CD4-positive, alpha-beta T cell treated with Interleukin-12 subunit alpha and Interleukin-12 subunit beta, for 1 hour (primary cell): ENCODE results near the gene ATP6V0D1.
A peak's percentile ranks its signal among the peaks of the same experiment; 100 is the strongest.

ENCODE experiments used
- DNase-seq: peaks from one replicate; pipeline ENCODE4 v3.0.0-alpha.2; 2020

ATP6V0D1 gene

DNA sequence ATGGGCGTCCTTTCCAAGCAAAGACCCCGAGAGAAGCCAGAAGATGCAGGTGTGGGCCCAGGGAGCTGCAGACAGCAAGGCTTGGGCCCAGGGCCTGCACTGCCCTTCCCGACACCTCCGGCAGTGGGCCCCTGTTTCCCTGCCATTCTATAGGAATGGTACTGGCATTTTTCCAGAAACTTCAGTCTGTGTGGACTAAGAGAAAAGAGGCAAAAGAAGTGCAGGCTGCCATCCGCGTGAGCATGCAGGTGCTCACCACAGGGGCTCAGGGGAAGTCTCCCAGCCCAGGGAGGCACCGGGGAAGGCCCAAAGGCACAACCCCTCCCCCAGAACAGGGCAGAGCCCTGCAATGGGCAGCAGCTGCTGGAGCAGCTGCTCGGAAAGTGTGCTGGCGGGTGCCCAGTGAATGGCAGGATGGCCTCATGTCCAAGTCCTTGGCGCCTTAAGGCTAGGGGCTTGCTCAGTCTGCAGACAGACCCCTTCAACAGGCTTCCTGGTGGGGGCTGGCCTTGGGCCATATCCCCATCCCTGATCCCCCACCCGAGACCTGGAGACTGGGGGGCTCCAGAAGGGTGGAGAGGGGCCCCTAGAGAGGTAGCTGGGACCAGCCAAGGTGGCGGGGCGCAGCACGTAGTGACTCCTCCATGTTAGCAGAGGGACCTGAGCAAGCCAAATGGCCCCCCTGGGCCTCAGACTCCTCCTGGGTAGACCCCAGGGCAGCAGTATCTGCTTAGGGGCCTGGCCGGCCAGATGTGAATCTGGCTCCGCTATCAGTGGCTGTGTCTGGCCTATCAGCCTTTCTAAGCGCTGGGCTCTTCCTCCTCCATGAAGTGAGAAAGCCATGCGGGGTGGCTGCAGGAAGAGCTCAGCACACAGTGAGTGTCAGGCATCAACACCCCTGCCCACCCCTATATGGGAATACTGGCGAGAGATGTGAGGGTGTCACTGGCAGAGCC is 80.9 kb downstream of the ATP6V0D1 start:
- DNase-seq = no peak

DNA sequence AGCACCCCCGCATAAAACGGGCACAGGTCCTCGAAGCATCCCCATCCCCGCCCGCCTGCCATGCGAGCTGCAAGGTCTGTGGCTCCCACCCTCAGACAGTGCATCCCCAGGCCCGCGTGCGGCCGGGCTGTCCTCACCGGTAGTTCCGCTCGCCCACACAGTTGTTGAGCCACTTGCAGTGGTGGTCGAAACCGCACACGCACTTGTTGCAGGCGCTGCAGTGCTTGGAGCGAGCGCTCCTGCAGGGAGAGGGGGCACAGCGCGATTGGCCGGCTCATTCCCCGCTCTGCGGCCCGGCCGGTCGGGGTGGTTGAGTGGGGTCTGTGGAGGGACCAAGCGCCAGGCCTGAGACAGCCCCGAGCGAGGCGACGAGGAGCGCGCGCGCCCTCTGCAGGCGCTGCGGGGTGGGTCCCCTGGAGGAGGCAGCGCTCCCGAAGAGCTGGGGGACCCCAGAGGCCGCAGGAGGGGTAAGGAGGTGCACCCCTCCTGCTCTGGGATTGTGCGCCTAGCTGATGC is 81.7 kb downstream of the ATP6V0D1 start:
- DNase-seq = peak; percentile 47

DNA sequence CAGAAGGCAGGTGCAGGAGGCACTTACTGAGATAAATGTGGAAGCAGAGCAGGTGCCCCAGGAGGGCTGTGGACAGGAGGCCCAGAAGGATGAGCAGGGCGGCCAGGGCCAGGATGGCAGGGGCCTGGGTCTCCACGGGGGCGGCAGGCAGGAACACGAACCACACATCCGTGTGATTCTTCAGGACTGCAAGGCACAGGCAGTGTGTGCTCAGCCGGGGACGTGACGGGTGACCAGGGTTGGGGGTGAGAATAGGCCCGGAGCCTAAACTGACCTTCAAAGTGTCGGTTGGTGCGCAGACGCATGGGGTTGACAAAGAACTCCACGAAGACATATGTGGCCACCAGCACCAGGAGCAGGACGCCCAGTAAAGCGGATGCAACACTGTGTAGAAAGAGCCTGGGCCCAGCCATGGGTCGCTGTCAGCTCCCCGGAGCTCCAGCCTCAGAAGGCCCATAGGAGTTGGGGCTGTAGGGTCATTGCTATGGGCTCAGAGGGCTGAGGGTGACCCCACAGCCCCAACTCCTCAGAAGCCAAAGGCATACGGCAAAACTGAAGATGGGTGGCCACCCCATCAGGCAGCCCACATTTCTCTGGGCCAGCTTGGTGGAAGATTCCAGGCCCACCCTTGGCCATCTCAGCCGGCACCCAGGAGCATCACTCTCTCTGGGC is 82.3 kb downstream of the ATP6V0D1 start:
- no peak for DNase-seq

DNA sequence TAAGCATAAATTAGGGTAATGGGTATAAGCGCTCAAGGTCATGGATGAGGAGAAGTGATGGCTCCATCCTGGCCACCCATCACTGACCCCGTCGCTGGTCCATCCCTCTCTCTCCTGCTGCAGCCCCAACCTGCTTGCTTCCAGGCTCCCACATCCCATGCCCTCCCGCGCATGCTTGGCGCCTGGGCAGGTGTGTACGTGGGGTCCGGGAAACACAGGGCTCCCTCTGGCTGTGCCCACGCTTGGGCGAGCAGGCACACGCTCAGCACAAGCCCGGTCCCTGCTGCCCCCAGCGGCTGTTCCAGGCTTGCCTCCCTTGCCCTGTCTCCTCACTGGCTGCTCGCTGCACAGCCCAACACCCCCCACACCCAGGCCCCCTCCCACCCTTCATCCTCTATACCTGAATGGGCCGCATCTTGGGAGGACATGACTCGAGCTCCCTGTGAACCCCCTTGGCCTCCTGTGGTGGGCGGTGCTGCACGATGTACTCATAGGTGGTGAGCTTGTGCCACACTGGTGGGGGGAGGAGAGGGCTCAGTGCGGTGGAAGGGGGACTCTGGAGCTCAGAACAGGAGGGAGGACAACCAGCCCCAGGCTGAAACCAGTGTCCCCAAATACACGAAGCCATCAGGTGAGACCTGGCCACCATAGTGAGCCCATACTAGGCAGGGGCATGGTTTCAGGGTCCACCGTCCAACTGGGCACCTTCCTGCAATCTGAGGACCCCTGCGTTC is 83.0 kb downstream of the ATP6V0D1 start:
- DNase-seq = no peak

DNA sequence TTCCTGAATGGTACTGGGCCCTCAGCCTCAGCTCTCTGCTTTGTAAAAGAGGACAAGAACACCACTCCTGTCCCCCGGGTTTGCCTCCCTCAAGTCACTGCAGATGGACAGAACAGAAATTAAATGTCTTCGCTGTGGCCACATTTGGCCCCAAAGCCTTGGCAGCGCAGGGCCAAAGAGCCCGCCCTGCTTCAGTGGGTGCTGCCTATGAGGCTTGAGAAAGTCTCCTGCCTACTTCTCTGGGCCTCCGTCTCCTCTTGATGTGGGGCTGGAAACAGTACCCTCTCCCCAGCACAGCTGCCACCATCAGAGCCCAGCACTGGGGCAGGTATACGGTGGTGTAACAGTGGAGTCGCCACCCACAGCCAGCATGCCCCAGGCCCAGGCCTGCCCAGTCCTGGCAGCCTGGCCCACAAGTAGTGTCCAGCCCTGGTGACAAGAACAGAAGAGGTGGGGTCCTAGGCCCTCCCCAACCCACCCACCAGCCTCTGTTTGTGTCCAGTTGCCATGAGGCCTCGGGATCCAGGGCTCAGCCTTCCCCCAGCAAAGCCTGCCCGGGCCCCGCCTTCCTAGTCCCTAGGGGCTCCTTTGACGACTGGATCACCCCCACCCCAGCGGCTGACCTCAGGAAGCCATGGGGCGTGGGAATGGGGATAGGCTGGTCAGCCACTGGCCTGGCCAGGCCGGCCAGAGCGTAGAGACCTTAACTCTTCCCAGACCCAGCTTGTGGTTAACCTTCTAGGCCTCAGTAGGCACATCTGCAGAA is 83.7 kb downstream of the ATP6V0D1 start:
- DNase-seq = no peak

DNA sequence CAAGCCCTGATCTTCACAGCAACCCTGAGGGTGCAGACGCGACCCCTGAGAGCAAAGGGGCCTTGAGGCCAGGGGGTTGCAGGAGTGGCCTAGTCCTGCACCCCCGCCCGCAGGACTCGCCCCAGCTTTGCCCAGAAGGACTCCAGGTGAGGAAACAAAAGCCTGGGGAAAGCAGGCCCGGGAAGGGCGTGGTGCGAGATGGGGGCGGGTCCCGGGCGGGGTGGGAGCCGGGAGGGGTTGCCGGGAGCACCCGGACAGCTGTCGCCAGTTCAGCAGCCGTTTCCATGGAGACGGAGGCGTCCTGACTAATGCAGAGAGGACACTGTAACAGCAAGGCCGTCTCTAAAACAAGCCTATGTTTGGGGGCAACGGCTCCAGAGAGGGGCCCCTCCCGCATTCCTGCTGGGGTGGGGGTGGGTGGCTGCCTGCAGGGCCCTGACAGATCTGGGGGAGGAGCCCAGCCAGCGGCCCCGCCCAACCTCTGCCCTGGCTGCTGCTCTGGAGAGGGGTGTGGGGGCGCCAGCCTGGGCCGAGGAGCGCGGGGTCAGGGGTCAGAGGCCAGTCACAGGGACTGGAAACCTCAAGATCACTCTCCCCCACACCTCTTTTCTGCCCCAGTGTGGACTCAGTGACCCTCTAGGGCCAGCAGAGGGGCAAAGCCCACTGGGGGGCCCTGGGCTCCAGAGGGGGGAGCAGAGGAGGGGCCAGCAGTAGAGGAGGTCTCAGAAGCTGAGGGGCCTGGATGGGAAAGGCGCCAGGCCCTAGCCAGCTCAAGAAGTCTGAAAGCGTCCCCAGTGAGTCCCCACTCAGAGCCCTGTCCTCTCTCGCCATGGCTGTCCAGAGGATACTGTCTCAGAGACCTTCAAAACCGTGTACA is 84.6 kb downstream of the ATP6V0D1 start:
- DNase-seq = peak; percentile 9

DNA sequence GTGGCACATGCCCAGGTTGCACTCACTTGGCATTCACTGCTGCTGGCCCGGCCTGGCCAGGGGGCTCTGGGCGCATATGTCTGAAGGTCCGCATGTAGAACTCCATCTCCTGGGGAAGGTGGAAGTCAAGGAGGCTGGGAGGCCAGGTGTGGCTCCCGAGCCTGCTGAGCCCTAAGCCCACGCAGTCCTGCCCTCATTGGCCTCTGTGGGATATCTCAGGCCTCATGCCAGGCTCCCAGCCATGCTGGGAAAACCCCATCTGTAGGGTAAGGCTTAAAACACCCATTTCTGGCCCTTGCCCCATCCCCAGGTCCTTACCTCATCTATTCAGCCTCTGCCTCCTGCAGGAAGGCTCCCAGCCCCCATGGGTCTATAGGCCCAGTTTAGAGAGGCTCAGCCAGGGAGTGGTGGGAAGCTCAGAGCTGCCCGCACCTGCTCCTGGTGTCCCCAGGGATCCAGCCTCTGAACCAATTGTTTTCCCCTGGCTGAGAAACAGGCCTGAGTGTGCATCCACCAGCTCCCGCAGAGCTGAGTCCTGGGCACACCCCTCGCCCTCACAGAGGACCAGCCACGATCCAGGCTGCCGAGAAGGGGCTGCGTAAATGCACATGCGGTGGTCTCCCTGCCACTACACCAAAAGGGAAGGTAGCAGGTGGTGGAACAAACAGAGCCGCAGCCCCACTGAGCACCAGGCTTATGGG is 85.3 kb downstream of the ATP6V0D1 start:
- no peak for DNase-seq

DNA sequence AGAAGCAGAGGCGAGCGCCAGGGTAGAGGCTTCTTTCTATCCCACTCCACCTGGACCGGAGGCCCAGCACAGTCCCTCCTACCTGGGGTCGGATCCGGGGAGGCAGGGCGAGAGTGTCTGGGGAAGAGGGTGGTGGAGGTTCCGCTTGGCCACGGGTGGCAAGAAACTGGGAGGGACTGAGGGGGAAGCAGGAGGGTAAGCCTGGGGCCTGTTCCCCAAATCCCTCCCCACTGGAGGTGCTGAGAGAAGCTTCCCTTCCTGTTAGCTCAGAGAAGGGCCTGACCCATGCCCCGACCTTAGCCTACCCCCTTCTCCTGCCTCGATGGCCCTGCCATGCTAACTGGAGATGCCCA is 85.9 kb downstream of the ATP6V0D1 start:
- DNase-seq = peak; percentile 11

DNA sequence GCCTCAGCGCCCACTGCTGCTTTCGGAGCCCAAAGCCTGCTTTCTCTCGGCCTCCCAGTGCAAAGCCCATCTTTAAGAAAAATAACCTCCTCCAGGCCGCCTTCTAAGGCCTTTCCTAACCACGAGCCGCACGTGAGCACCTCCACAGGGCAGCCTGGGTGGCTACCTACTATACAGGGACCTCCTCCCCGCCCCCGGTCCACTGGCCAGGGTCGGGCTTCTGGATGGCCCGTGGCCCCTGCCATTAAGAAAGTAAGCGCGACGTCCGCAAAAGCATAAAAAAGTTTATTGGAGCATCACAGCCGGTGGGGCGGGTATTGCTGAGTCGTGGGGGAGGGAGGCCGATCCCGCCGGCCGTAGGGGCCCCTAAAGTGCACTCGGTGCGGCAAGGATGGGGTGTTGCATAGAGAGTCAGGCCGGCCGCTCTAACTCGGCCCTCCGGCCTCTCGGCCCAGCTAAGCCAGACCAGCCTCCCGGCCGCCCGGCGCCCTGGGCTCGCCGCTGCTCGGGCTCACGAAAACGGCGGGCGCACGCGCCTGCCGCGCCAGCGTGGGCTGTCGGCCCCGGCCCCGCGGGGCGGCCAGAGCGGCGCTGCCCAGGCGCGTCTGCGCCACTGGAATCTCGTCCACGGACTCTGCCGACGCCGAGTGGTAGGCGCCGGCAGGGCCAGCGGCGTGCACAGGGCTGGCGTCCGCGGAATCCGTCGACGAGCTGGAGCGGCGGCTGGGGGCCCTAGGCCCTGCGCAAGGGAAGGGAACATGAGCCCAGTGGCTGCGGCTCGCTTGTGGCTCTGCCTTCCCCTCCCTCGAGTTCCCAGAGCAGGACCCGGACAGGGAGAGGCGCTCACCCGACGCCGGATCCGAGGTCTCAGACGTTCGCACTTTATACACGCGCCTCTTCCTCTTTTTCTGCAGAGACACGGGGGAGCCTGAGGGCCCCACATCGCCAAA is 86.5 kb downstream of the ATP6V0D1 start:
- peak; percentile 11 for DNase-seq

DNA sequence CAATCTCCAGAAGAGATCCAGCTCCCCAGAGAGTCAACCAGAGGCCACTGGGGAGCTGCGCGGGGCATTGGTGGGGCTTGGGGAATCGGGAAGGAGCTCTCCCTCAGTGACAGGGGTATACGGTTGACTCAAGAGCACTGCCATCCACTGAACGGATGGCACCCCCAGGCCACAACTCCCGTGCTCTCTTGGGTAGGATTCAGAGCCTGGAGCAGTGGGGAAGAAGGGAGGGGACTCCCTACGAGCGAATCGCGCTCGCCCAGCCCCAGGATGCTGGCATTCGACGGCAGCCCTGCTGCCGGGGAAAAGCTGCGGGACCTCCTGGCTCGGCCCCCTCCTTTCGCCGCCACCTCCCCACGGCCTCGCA is 87.2 kb downstream of the ATP6V0D1 start:
- DNase-seq = no peak

DNA sequence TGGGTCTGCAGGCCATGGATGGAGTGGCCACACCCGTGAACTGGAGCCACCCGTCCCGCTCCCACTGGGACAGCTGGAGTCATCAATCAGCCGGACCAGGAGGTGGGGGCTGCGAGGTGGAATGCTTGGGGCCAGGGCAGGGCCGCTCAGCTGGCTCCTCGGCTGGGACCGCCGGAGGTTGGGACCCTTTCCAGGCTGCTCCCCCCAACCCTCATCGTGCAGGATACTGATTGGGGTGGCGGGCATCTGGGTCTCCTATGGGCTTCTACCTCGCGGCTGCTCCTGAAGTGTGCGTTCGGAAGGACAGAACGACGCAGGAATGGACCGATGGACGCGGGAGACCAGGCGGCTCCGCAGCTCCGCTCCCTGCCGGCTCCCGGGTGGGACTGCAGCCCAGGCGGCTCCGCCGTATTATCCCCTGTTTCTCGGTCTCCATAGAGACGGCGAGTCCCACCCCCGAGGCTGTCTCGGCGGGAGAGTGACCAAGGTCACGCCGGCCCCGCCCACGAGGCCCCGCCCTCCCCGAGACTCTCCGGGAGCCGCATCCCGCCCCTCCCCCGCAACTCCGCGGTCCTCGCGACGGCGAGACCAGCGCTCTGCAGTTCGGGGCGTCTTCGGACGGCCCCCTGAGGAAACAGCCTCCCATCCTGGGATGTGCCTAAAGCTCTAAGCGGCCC is 87.7 kb downstream of the ATP6V0D1 start, which contains the start of gene TPPP3:
TSS of gene TPPP3 (minus strand) at position 388 of the 677 bp plus-strand sequence. CDS start 2,387 bp downstream, outside the sequence.
- peak; percentile 64 for DNase-seq

DNA sequence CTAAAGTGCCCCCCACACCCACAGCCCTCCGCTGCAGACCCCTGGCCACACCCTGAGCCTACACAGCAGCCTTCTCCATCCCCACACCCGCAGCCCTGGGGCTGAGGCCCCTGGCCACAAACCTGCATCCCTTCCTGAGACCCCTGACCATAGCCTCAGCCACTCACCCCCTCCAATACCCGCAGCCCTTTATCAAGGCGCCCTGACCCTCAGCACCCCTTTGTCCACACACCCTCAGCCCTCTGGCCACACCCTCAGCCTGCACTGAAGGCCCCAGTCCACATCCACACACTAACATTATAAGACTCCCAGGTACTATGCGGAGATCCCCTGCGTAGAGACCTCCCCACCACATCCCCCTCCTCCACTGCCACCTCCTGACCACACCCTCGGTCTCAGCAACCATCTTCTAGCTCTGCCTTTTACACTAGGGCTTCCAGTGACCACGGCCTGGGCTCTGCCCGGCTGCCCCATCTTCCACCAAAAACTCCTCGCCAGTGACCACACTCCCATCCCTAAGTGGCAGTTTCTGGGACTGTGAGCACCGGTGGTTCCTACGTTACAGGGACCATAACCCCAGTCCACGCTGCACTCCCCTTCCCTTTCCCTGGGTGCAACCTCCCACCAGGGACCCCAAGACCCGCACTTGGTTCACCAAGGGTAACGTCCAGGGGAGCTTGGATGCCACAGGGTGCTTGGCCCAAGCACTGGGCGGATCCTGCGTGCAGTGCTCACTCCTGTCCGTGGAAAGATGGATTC is 88.5 kb downstream of the ATP6V0D1 start:
- no peak for DNase-seq

DNA sequence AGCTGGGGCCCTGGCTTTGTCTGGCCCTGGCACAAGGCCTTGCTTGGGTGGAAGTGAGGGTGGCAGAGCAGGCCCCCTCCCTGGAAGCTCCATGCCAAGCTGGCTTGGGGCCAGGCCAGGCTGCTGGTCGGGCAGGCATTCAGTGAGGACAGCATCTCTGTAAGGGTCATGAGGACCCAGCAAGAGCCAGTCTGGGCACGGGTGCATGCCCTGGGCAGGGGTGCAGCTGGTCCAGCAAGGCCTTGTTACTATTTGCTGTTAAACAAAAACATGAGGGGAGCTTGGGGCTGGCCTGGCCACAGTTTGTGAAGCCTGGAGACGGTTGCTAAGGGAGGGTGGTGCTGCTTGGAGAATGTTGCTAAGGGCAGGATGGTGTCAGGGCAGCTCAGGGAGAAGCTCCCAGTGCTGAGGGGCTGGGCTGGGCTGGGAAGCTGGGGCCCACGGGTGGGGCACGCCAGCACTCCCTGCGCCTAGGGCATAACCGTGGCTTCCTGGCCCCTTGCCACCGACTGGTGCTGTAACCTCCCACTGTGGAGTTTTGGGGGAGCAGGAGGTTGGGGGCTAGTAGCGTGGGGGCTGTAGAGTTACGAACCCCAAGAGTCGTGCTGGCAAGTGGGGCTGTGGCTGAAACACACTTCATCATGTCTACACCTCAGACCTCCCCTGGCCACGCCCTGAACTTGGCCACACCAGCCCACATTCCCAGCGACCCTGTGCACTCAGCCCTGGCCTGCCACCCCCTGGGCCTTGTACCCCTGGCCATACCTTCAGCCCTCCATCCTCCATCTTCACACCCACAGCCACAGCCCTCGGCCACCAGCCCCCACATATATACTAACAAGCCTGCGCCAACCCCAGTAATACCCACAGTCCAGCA is 89.3 kb downstream of the ATP6V0D1 start:
- no peak for DNase-seq

DNA sequence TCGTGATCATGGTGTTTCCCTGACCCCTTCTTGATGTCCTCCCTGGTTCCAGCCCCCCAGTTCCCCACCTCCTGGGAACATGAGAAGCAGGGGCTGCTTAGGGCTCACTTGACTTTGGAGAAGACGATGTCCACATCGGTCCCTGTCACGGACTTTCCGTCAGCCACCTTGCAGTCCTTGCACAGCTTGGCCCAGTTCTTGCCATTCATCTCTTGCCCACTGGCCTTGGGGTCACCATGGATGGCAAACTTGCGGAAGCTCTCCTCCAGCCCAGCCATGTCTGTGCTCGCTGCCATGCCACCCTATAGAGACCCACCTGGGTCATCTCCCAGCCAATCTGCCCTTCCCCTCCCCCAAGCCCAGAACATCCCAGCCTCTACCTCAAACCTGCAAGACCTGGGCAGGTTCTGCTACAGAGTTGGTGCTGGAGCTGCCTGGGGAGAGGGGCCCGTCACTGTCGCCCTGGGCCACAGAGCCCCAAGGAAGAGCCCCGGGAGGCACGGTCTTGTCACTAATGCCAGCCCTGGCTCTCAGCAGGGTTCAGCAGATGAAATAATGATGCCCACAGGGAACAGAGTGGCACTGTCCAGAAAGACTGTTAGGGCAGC is 90.0 kb downstream of the ATP6V0D1 start:
- no peak for DNase-seq

DNA sequence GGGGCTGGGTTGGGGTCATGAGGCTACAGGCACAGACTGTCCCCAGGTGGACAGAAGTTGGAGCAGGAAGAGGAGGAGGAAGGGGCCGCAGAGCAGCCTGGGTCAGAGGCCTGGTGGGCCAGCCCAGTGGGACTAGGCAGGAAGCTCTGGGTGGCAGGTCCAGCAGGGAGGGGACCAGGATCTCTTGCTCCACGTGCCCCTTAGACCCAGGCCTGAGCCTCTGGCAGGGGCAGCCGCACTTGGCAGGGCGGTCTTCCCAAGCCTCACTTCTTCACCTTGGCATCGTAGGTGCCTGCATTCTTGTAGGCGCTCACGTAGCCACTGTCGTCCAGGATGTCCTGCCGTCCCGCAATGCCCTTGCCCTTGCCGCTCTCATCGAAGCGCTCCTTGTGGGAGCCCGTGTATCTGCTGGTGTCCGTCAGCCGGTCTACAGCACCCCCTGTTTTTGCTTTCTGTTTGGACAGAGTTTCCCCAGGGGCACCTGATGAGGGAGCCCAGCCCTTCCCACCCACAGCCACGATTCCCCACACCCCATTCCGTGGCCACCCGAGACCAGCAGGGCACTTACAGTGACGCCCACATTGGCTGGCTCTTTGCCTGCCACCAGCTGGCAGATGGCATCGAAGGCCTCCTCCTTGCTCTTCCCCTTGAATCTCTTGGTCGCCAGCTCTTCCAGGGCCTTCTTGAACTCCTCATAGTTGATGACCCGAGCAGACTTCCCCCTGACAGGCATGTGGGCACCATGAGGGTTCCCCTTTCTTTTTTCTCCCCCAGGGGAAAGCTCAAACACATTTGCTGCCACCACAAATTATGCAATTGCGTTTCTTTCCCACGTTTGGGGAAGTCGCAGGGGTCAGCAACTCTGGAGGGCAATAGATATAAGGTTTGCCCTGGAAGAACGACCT is 90.8 kb downstream of the ATP6V0D1 start:
- peak; percentile 14 for DNase-seq

DNA sequence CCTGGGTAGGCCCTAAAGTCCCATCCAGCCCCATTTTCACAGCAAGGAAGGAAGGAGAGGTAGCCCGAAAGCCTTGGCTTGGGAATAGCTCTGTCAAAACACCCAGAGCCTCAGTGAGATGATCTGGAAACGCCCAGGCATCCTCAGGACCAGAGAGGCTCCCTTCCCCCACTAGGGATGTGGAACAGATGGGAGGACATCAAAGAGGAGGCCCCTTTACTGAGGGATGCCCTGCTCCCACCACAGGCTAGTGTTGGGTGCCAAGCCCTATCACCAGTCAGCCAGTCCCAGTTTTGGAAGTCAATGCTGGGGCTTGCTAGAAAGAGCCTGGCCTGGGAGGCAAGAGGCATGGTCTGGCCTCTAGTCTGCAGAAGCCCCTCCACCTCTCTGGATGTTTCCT is 92.4 kb downstream of the ATP6V0D1 start:
- DNase-seq = no peak
